Measurements from ENCODE around the gene TMEM132E.

DNA sequence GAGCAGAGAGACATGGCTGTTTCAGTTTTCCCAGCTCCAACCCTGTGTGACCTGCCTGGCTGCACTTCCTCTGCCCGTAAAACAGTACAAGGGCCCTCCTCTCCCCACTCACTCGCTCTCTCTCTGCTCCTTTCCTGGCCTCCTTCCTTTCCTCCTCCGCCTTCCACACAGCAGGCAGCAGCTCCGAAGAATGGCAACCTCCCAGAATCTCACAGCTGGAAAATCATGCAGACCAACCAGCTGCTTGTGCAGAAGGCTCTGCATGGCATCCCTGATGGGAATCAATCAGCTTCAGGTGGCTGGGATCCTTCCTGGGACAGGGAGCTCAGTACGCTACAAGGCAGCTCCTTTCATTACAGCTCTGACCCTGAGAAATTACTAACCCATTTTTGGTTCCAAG lies 27.4 kb downstream of the TMEM132E start:
- TF ChIP-seq SUZ12 (IDR thresholded peaks at IDR 0.05) (no peak), FOXA1 (IDR thresholded peaks at IDR 0.05) (no peak), FOXK2 (IDR thresholded peaks at IDR 0.05) (no peak)
- TF ChIP-seq, protein P1, sequence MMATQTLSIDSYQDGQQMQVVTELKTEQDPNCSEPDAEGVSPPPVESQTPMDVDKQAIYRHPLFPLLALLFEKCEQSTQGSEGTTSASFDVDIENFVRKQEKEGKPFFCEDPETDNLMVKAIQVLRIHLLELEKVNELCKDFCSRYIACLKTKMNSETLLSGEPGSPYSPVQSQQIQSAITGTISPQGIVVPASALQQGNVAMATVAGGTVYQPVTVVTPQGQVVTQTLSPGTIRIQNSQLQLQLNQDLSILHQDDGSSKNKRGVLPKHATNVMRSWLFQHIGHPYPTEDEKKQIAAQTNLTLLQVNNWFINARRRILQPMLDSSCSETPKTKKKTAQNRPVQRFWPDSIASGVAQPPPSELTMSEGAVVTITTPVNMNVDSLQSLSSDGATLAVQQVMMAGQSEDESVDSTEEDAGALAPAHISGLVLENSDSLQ (IDR thresholded peaks at IDR 0.05): no peak
